ENCODE data around the gene ATP6V0C. TPM values are rescaled to one million over a fixed set of nuclear protein-coding genes. Genes with fewer than 3 reads are reported as not detected.
A peak's percentile ranks its signal among the peaks of the same experiment; 100 is the strongest.

The ATP6V0C gene
- total RNA-seq, 1 experiment from 2014 or later = 212 TPM

DNA sequence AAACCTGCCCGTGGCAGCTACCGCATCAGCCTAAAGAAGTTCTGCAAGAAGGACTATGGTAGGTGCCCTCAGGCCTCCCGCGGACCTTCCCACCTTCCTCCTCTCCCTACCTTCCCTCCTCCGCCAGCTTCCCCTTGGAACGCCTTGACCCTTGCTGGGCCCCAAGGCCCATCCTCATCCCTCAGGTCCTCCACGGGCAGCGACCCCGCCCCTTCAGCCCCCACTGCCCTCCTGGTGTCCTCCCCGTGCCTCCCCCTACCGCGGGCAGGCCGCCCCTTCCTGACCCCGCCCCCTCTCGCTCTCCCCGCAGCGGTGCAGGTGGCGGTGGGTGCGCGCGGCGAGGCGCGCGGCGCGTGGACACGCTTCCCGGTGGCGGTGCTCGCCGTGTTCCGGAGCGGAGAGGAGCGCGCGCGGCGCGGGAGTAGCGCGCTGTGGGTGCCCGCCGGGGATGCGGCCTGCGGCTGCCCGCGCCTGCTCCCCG is 40.3 kb upstream of the ATP6V0C start:
- ChIA-PET CTCF (interaction anchor here (0.7 to 4.0 kb wide), 3 partner anchors 9 to 40 kb away, joined by 3 to 57 read pairs (median 4); partner anchors contain the start of gene ATP6V0C), POLR2A (no interaction called here)
- peaks cover 20% of the 10 kb centered on the region for H3K4me1 Mint-ChIP-seq
- peak overlapping the region; percentile 62 for H3K4me3 Mint-ChIP-seq
- TF ChIP-seq SP1 (CRISPR knock-in tag; conservative IDR thresholded peaks at IDR 0.05) = peak; percentile 31; the same call in 1 of the 2 replicates
- TF ChIP-seq, protein P1, sequence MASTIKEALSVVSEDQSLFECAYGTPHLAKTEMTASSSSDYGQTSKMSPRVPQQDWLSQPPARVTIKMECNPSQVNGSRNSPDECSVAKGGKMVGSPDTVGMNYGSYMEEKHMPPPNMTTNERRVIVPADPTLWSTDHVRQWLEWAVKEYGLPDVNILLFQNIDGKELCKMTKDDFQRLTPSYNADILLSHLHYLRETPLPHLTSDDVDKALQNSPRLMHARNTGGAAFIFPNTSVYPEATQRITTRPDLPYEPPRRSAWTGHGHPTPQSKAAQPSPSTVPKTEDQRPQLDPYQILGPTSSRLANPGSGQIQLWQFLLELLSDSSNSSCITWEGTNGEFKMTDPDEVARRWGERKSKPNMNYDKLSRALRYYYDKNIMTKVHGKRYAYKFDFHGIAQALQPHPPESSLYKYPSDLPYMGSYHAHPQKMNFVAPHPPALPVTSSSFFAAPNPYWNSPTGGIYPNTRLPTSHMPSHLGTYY (CRISPR knock-in tag; IDR thresholded peaks at IDR 0.05) = no peak
- TF ChIP-seq, protein P2, sequence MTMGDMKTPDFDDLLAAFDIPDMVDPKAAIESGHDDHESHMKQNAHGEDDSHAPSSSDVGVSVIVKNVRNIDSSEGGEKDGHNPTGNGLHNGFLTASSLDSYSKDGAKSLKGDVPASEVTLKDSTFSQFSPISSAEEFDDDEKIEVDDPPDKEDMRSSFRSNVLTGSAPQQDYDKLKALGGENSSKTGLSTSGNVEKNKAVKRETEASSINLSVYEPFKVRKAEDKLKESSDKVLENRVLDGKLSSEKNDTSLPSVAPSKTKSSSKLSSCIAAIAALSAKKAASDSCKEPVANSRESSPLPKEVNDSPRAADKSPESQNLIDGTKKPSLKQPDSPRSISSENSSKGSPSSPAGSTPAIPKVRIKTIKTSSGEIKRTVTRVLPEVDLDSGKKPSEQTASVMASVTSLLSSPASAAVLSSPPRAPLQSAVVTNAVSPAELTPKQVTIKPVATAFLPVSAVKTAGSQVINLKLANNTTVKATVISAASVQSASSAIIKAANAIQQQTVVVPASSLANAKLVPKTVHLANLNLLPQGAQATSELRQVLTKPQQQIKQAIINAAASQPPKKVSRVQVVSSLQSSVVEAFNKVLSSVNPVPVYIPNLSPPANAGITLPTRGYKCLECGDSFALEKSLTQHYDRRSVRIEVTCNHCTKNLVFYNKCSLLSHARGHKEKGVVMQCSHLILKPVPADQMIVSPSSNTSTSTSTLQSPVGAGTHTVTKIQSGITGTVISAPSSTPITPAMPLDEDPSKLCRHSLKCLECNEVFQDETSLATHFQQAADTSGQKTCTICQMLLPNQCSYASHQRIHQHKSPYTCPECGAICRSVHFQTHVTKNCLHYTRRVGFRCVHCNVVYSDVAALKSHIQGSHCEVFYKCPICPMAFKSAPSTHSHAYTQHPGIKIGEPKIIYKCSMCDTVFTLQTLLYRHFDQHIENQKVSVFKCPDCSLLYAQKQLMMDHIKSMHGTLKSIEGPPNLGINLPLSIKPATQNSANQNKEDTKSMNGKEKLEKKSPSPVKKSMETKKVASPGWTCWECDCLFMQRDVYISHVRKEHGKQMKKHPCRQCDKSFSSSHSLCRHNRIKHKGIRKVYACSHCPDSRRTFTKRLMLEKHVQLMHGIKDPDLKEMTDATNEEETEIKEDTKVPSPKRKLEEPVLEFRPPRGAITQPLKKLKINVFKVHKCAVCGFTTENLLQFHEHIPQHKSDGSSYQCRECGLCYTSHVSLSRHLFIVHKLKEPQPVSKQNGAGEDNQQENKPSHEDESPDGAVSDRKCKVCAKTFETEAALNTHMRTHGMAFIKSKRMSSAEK (CRISPR knock-in tag; IDR thresholded peaks at IDR 0.05; ENCODE audit: borderline replicate concordance) = no peak
- TF ChIP-seq, protein P3, sequence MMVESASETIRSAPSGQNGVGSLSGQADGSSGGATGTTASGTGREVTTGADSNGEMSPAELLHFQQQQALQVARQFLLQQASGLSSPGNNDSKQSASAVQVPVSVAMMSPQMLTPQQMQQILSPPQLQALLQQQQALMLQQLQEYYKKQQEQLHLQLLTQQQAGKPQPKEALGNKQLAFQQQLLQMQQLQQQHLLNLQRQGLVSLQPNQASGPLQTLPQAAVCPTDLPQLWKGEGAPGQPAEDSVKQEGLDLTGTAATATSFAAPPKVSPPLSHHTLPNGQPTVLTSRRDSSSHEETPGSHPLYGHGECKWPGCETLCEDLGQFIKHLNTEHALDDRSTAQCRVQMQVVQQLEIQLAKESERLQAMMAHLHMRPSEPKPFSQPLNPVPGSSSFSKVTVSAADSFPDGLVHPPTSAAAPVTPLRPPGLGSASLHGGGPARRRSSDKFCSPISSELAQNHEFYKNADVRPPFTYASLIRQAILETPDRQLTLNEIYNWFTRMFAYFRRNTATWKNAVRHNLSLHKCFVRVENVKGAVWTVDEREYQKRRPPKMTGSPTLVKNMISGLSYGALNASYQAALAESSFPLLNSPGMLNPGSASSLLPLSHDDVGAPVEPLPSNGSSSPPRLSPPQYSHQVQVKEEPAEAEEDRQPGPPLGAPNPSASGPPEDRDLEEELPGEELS (CRISPR knock-in tag; IDR thresholded peaks at IDR 0.05) = peak; percentile 10; the same call in 1 of the 2 replicates
- H3K27me3 Mint-ChIP-seq (ENCODE audit: low read depth) = peaks cover 45% of the 10 kb centered on the region
- H3K9me3 Mint-ChIP-seq = no peaks in the 10 kb centered on the region
- no peak overlapping the region for H3K27ac Mint-ChIP-seq
- no peaks in the 10 kb centered on the region for H3K36me3 Mint-ChIP-seq
- peak; percentile 42 for DNase-seq (ENCODE audit: low spot score)
- no peak for ATAC-seq

DNA sequence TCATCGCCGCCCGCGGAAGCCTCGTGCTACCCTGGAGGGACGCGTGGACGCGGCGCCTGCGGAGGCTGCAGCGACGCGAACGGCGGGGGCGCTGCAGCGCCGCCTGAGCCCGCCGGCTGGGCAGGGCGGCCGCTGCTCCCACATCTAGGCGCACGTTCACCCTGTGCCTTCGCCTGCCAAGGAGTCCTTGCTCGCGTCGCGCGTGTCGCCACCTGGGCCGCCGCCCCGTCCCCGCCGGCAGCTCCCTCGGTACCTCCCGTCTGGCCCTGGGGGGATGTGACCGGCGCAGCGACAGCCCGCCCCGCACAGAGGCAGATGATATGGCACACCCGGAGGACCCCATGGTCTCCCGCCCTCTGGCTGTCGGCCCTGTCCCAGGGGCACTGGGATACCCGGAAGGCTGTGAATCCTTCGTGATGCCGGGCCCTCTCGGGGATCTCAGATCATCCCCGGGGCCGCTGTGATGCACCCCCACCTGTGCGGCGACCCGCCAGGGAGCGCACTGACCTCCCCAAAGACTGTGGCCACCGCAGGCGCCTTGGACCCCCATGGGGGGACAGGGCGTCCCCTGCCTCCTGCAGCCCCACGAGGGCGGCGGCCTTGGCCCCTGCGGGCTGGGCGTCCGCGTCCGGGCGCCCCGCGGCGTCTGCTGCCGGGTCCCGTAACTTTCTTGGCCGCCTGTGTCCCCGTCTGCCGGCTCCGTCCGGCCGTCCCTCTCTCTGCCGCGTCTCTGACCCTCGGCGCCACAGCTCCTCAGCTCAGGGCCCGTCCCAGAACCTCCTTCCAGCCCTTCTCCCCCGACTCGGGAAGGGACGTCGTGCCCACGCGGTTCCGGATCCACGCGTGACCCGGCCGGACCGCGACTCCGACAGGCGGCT is 39.5 kb upstream of the ATP6V0C start:
- ChIA-PET CTCF (interaction anchor here (0.5 to 4.0 kb wide), 5 partner anchors 12 to 195 kb away, joined by 3 to 57 read pairs (median 6); partner anchors contain the start of gene TEDC2), POLR2A (interaction anchor here (1.1 kb wide), 3 partner anchors 15 to 57 kb away, joined by 3 to 5 read pairs (median 3); partner anchors contain the start of genes CEMP1 and TEDC2)
- H3K36me3 Mint-ChIP-seq = no peaks in the 10 kb centered on the region
- no peaks in the 10 kb centered on the region for H3K9me3 Mint-ChIP-seq
- ATAC-seq (peak; percentile 11; the same call in 1 of the 2 replicates), DNase-seq (ENCODE audit: low spot score) (peak; percentile 42)
- H3K27ac Mint-ChIP-seq = no peak overlapping the region
- H3K4me1 Mint-ChIP-seq = peaks cover 20% of the 10 kb centered on the region
- H3K27me3 Mint-ChIP-seq (ENCODE audit: low read depth) = peaks cover 41% of the 10 kb centered on the region
- H3K4me3 Mint-ChIP-seq = peak overlapping the region; percentile 67
- TF ChIP-seq NFYB (CRISPR knock-in tag; conservative IDR thresholded peaks at IDR 0.05; ENCODE audit: low read depth) = no peak
- TF ChIP-seq, protein P4, sequence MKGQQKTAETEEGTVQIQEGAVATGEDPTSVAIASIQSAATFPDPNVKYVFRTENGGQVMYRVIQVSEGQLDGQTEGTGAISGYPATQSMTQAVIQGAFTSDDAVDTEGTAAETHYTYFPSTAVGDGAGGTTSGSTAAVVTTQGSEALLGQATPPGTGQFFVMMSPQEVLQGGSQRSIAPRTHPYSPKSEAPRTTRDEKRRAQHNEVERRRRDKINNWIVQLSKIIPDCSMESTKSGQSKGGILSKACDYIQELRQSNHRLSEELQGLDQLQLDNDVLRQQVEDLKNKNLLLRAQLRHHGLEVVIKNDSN (CRISPR knock-in tag; IDR thresholded peaks at IDR 0.05) = peak; percentile 33; the same call in 1 of the 2 replicates
- TF ChIP-seq, protein P5, sequence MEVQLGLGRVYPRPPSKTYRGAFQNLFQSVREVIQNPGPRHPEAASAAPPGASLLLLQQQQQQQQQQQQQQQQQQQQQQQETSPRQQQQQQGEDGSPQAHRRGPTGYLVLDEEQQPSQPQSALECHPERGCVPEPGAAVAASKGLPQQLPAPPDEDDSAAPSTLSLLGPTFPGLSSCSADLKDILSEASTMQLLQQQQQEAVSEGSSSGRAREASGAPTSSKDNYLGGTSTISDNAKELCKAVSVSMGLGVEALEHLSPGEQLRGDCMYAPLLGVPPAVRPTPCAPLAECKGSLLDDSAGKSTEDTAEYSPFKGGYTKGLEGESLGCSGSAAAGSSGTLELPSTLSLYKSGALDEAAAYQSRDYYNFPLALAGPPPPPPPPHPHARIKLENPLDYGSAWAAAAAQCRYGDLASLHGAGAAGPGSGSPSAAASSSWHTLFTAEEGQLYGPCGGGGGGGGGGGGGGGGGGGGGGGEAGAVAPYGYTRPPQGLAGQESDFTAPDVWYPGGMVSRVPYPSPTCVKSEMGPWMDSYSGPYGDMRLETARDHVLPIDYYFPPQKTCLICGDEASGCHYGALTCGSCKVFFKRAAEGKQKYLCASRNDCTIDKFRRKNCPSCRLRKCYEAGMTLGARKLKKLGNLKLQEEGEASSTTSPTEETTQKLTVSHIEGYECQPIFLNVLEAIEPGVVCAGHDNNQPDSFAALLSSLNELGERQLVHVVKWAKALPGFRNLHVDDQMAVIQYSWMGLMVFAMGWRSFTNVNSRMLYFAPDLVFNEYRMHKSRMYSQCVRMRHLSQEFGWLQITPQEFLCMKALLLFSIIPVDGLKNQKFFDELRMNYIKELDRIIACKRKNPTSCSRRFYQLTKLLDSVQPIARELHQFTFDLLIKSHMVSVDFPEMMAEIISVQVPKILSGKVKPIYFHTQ (CRISPR knock-in tag; IDR thresholded peaks at IDR 0.05) = no peak
- peak; percentile 52; the same call in 1 of the 2 replicates for TF ChIP-seq FOXK1 (CRISPR knock-in tag; IDR thresholded peaks at IDR 0.05)
- TF ChIP-seq ETV6 (CRISPR knock-in tag; IDR thresholded peaks at IDR 0.05) = peak; percentile 55; the same call in 1 of the 2 replicates
- peak; percentile 57; the same call in 1 of the 2 replicates for TF ChIP-seq ZNF423 (CRISPR knock-in tag; IDR thresholded peaks at IDR 0.05)
- TF ChIP-seq EMX1 (CRISPR knock-in tag; IDR thresholded peaks at IDR 0.05) = no peak
- TF ChIP-seq, protein P6, sequence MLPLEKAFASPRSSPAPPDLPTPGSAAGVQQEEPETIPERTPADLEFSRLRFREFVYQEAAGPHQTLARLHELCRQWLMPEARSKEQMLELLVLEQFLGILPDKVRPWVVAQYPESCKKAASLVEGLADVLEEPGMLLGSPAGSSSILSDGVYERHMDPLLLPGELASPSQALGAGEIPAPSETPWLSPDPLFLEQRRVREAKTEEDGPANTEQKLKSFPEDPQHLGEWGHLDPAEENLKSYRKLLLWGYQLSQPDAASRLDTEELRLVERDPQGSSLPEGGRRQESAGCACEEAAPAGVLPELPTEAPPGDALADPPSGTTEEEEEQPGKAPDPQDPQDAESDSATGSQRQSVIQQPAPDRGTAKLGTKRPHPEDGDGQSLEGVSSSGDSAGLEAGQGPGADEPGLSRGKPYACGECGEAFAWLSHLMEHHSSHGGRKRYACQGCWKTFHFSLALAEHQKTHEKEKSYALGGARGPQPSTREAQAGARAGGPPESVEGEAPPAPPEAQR (CRISPR knock-in tag; IDR thresholded peaks at IDR 0.05) = no peak
- peak; percentile 38; the same call in 1 of the 2 replicates for TF ChIP-seq MYBL2 (CRISPR knock-in tag; IDR thresholded peaks at IDR 0.05)
- no peak for TF ChIP-seq NR3C1 (CRISPR knock-in tag; conservative IDR thresholded peaks at IDR 0.05; ENCODE audit: low read depth)
- TF ChIP-seq GABPB1 (CRISPR knock-in tag; IDR thresholded peaks at IDR 0.05) = 0 out of 2 replicates have a peak, but pooled peaks have one; percentile 23
- TF ChIP-seq SMAD3 (CRISPR knock-in tag; IDR thresholded peaks at IDR 0.05; ENCODE audit: borderline replicate concordance) = no peak
- peak; percentile 73 for TF ChIP-seq RELA (CRISPR knock-in tag; IDR thresholded peaks at IDR 0.05; ENCODE audit: borderline replicate concordance)
